ENCODE results near the gene PPIH. TPM values are rescaled to one million over a fixed set of nuclear protein-coding genes. Genes with fewer than 3 reads are reported as not detected.
"Not testable (repeated sequence)": the region's sequence is repeated elsewhere in the genome, so short reads cannot be mapped to it uniquely, and the experiment has no call there.

PPIH gene
- total RNA-seq, 1 donor = 18.0 TPM

DNA sequence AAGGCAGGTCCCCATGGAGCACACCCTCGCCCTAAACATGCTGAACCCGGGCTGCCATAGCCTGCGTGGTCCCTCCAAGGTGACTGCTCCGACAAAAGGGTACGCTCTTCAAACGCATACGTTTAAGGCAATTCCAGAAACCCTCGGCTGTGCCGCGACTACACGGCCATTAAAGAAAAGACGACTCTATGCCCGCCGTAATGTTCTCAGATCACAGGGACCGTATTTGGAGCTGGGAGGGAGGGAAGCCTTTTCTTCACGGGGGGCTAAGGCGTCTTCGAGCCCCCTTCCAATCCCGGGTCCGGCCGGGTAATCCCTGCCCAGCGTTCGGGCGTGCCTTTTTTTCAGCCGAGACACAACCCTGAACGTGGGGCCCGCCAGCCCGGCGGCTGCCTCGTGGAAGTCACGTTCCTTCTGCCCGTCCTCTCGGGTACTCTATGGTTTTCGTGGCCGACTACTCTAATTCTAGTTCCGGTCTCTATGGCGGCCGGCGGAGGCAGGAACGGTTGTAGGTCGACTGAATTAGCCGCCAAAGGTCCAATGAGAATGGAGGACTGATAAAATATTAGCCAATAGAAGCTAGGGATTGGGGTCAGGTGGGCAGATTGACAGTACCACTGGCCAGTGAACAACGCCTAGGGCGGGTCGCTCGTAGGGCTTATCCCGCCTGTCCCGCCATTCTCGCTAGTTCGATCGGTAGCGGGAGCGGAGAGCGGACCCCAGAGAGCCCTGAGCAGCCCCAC lies 23.7 kb downstream of the PPIH start, which contains the start of gene YBX1:
Gene YBX1, plus strand, starts transcription at position 678 of the 743 bp plus-strand sequence. CDS start 148 bp downstream, outside the sequence.
- DNase-seq (ENCODE audit: low read depth in 2 of 3, low spot score in 2 of 3) = peak; percentile 86 to 99 (median 98)

GRCh38 chr1:42682484-42682738 lies 24.2 kb downstream of the PPIH start:
- peak in 1 of 3 donors; percentile 13 for DNase-seq (ENCODE audit: low read depth in 2 of 3, low spot score in 2 of 3)

DNA sequence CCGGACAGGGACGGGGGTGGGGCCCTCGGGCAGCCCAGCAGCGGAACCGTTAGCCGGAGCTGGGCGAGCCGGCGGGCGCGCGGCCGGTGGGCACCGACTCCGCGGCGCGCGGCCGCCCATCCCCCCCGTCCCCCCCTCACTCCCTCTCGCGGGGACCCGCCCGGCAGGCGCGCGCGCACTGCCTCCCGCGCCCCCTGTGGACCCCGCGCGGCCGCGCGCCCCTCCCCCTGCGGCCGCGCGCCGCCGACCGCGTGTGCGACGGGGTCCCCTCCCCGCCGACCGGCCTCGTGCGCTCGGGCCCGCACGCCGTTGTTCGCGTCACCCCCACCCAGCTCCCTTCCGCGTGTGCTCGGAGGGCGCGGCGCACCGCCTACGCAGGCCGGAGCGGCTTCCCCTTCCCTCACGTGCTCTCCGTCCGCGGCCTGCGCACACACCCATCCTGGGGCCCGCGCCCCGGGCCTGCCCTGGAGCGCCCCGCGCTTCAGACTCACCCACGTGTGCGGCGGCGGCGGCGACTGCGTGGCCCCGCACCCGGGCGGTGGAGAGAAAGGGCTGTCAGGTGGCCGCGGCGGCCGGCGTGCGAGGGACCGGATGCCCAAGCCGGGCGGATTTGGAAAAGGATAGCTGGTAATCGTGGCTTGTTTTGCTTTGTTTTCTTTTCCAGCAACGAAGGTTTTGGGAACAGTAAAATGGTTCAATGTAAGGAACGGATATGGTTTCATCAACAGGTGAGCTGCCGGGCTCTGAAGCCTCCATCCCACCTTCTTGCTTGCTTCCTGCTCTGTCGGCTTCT lies 24.7 kb downstream of the PPIH start:
- peak; percentile 40 to 82 (median 81) for DNase-seq (ENCODE audit: low read depth in 2 of 3, low spot score in 2 of 3)

- no peak for DNase-seq (ENCODE audit: low read depth in 2 of 3, low spot score in 2 of 3)
Observed at GRCh38 chr1:42684139-42684538, 25.9 kb downstream of the PPIH start.

- DNase-seq (ENCODE audit: low read depth in 2 of 3, low spot score in 2 of 3) = no peak
Observed at GRCh38 chr1:42686418-42686817, 28.2 kb downstream of the PPIH start.

GRCh38 chr1:42689912-42690311 lies 31.7 kb downstream of the PPIH start:
- no peak for DNase-seq (ENCODE audit: low read depth in 2 of 3, low spot score in 2 of 3)

- no peak for DNase-seq (ENCODE audit: low read depth in 2 of 3, low spot score in 2 of 3)
Observed at GRCh38 chr1:42690477-42691156, 32.4 kb downstream of the PPIH start.

GRCh38 chr1:42691157-42691498 lies 32.9 kb downstream of the PPIH start:
- DNase-seq (ENCODE audit: low read depth in 2 of 3, low spot score in 2 of 3) = no peak

DNA sequence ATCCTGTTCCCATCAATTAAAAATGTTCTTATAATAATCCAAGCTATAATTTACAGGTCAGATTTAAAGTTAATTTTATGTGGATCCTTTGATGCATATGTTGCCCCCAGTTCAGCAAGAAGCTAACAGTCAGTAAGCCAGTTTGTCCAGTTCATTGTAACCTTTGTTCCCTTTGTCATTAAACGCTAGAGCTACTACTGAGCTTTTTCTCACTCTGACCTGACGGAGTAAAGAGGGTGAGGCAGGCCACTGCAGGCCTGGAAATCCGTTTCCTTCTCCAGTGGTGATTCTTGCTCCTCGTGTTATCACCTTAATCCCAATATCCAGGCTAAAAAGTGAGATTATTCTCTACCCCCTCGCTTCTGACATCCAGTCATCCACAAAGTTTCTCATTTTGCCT lies 34.2 kb downstream of the PPIH start:
- DNase-seq (ENCODE audit: low read depth in 2 of 3, low spot score in 2 of 3) = no peak

- DNase-seq (ENCODE audit: low read depth in 2 of 3, low spot score in 2 of 3) = no peak
Observed at GRCh38 chr1:42692911-42693310, 34.7 kb downstream of the PPIH start.

GRCh38 chr1:42698081-42698813 lies 40.0 kb downstream of the PPIH start:
- no peak for DNase-seq (ENCODE audit: low read depth in 2 of 3, low spot score in 2 of 3)

DNA sequence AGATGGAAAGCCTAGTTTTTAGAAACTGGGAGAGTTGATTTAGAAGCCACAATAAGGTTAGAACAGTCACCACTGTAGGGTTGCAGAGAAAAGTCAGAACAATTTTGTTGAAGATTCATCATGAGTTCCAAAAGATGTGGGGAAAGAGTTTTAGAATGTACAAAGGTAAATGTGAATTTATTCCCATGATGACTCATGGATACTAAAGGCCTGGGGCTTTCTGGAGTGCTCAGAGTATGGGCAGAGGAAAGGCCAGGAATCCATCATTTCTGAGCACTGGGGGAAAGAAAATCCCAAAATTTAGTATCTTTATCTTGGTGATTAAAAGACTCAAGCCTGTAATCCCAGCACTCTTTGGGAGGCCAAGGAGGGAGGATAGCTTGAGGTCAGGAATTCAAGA lies 41.8 kb downstream of the PPIH start:
- no peak for DNase-seq (ENCODE audit: low read depth in 2 of 3, low spot score in 2 of 3)

GRCh38 chr1:42703888-42704464 lies 45.8 kb downstream of the PPIH start:
- no peak for DNase-seq (ENCODE audit: low read depth in 2 of 3, low spot score in 2 of 3)

- DNase-seq (ENCODE audit: low read depth in 2 of 3, low spot score in 2 of 3) = not testable (repeated sequence)
Observed at GRCh38 chr1:42712808-42713207, 54.6 kb downstream of the PPIH start.

GRCh38 chr1:42713293-42713692 lies 55.1 kb downstream of the PPIH start:
- DNase-seq (ENCODE audit: low read depth in 2 of 3, low spot score in 2 of 3) = peak in 1 of 3 donors; percentile 18

DNA sequence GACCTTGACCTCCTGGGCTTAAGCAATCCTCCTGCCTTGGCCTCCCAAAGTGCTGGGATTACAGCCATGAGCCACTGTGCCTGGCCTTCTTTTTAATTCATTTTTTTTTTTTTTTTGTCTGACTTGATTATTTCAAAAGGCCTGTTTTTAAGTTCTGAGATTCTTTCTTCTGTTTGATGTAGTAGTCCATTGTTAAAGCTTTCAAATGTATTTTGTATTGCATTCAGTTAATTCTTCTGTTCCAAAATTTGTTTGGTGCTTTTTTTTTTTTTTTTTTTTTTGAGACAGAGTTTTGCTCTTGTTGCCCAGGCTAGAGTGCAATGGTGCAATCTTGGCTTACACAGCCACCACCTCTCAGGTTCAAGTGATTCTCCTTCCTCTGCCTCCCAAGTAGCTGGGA lies 56.2 kb downstream of the PPIH start:
- peak in 1 of 3 donors; percentile 35 for DNase-seq (ENCODE audit: low read depth in 2 of 3, low spot score in 2 of 3)

DNA sequence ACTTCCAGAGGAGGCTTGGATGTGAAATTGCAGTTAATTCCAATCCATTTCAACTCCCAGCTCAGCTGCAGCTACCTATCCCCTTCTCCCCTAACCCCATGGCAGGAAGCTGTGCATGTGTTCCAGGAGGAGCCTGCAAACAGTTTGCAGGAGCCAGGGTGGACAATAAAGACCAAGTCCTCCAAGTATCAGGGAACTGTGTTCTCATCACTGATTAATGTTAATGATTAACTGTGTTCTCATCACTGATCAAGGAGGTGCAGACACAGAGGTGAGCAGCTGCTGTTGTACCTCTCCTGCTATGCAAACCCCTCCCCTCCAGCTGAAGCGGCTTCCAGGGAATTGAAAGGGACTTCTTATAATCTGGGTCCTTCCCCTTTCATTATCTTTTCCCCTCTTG lies 62.6 kb downstream of the PPIH start:
- no peak for DNase-seq (ENCODE audit: low read depth in 2 of 3, low spot score in 2 of 3)

GRCh38 chr1:42721926-42722325 lies 63.7 kb downstream of the PPIH start:
- DNase-seq (ENCODE audit: low read depth in 2 of 3, low spot score in 2 of 3) = no peak

DNA sequence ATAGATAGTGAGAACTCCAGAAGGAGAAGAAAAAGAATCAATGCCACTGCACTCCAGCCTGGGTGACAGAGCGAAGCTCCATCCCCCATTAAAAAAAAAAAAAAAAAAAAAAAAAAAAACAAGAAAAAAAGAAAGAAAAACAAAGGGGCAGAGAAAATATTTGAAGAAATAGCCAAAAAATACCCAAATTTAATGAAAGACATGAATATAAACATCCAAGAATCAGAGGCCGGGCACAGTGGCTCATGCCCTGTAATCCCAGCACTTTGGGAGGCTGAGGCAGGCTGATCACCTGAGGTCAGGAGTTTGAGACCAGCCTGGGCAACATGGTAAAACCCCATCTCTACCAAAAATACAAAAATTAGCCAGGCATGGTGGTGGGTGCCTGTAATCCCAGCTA lies 64.2 kb downstream of the PPIH start:
- DNase-seq (ENCODE audit: low read depth in 2 of 3, low spot score in 2 of 3) = not testable (repeated sequence)

- no peak for DNase-seq (ENCODE audit: low read depth in 2 of 3, low spot score in 2 of 3)
Observed at GRCh38 chr1:42723511-42723910, 65.3 kb downstream of the PPIH start.

GRCh38 chr1:42725820-42726219 lies 67.6 kb downstream of the PPIH start:
- DNase-seq (ENCODE audit: low read depth in 2 of 3, low spot score in 2 of 3) = not testable (repeated sequence)
